GM18498 (cell line): ENCODE measurements around the gene PIK3C2G.

Experiments used
- ATAC-seq: cut with Tn5 transposase; IDR thresholded peaks from one replicate; pipeline ENCODE4 v1.9.1; 2021; ENCODE audit warnings: mild to moderate bottlenecking, moderate library complexity; ENCODE audit not compliant: unreplicated experiment

Gene PIK3C2G

GRCh38 chr12:18340186-18340585 lies 78.9 kb downstream of the PIK3C2G start:
- no peak for ATAC-seq

GRCh38 chr12:18340786-18341185 lies 79.5 kb downstream of the PIK3C2G start:
- no peak for ATAC-seq

GRCh38 chr12:18343708-18344107 lies 82.4 kb downstream of the PIK3C2G start:
- ATAC-seq: no peak

- ATAC-seq: no peak
These were observed 83.9 kb downstream of the PIK3C2G start for GRCh38 chr12:18345021-18345735.

- ATAC-seq: no peak
These were observed 91.0 kb downstream of the PIK3C2G start for GRCh38 chr12:18352312-18352711.

GRCh38 chr12:18355429-18355828 lies 94.1 kb downstream of the PIK3C2G start:
- no peak for ATAC-seq

- ATAC-seq: no peak
These were observed 96.8 kb downstream of the PIK3C2G start for GRCh38 chr12:18358077-18358476.

- ATAC-seq: no peak
These were observed 97.6 kb downstream of the PIK3C2G start for GRCh38 chr12:18358930-18359329.

GRCh38 chr12:18361433-18361832 lies 100.1 kb downstream of the PIK3C2G start:
- ATAC-seq: no peak

- ATAC-seq: no peak
These were observed 102.0 kb downstream of the PIK3C2G start for GRCh38 chr12:18363321-18363720.

GRCh38 chr12:18368594-18368993 lies 107.3 kb downstream of the PIK3C2G start:
- ATAC-seq: no peak

- no peak for ATAC-seq
These were observed 111.9 kb downstream of the PIK3C2G start for GRCh38 chr12:18373181-18373580.

- ATAC-seq: no peak
These were observed 113.8 kb downstream of the PIK3C2G start for GRCh38 chr12:18375131-18375530.

- no peak for ATAC-seq
These were observed 114.3 kb downstream of the PIK3C2G start for GRCh38 chr12:18375583-18375982.

GRCh38 chr12:18382236-18382885 lies 121.0 kb downstream of the PIK3C2G start:
- no peak for ATAC-seq

GRCh38 chr12:18383203-18383602 lies 121.9 kb downstream of the PIK3C2G start:
- no peak for ATAC-seq

GRCh38 chr12:18387706-18388105 lies 126.4 kb downstream of the PIK3C2G start:
- no peak for ATAC-seq

GRCh38 chr12:18389820-18390219 lies 128.5 kb downstream of the PIK3C2G start:
- ATAC-seq: no peak

GRCh38 chr12:18391151-18391550 lies 129.8 kb downstream of the PIK3C2G start:
- no peak for ATAC-seq

- no peak for ATAC-seq
These were observed 133.4 kb downstream of the PIK3C2G start for GRCh38 chr12:18394742-18395141.

GRCh38 chr12:18400186-18400585 lies 138.9 kb downstream of the PIK3C2G start:
- ATAC-seq: no peak

- ATAC-seq: no peak
These were observed 141.7 kb downstream of the PIK3C2G start for GRCh38 chr12:18402872-18403611.
